Heart left ventricle (tissue), 16 donors: ENCODE data around the gene LRRC1. TPM values are rescaled to one million over a fixed set of nuclear protein-coding genes. Genes with fewer than 3 reads are reported as not detected.

Experiments
- ATAC-seq, 4 donors: fragments of 200-7000 bp; cut with Tn5 transposase; one replicate each; pipeline ENCODE4 v1.9.1; 2020 to 2022; ENCODE audit warnings: moderate library complexity in 4 of 4, mild to moderate bottlenecking in 3 of 4, moderate number of reproducible peaks in 1 of 4
- DNase-seq, 5 donors: peaks; one replicate each; pipeline ENCODE4 v3.0.0-alpha.2; 2020
- H3K27ac ChIP-seq, 12 donors: fragments of 200-600 bp; sonication (generic) in 4 of 12; one replicate each; pipeline versions ENCODE4 v1.5.0 to v1.8.0; 2016 to 2022; ENCODE audit warnings: mild to moderate bottlenecking in 2 of 12
- H3K27me3 ChIP-seq, 9 donors: fragments of 200-600 bp; sonication (generic) in 2 of 9; one replicate each; pipeline versions ENCODE4 v1.5.1 to v1.8.0; 2016 to 2022; ENCODE audit warnings: mild to moderate bottlenecking in 3 of 9
- H3K36me3 ChIP-seq, 9 donors: fragments of 200-600 bp; sonication (generic) in 2 of 9; one replicate each; pipeline versions ENCODE4 v1.5.0 to v1.8.0; 2018 to 2022; ENCODE audit warnings: mild to moderate bottlenecking in 2 of 9
- H3K4me1 ChIP-seq, 12 donors: fragments of 200-600 bp; sonication (generic) in 4 of 12; one replicate each; pipeline versions ENCODE4 v1.5.0 to v1.8.0; 2016 to 2022; ENCODE audit warnings: mild to moderate bottlenecking in 3 of 12
- H3K4me3 ChIP-seq, 12 donors: fragments of 200-600 bp; sonication (generic) in 4 of 12; one replicate each; pipeline versions ENCODE4 v1.5.0 to v1.8.0; 2017 to 2022; ENCODE audit warnings: mild to moderate bottlenecking in 9 of 12, moderate library complexity in 4 of 12
- H3K9me3 ChIP-seq, 12 donors: fragments of 200-600 bp; sonication (generic) in 4 of 12; one replicate each; pipeline versions ENCODE4 v1.5.0 to v1.8.0; 2016 to 2022; ENCODE audit warnings: mild to moderate bottlenecking in 1 of 12
- POLR2A ChIP-seq, 2 donors: fragments of 450-650 bp; IDR thresholded peaks; one replicate each; pipeline ENCODE4 v1.6.1; 2017; ENCODE audit warnings: antibody characterized with exemption in 2 of 2, mild to moderate bottlenecking in 2 of 2, moderate library complexity in 2 of 2
- WGBS, 4 donors: extraction: QIAGEN DNeasy Blood & Tissue Kit in 2 of 4; methylation state at CpG; one replicate each; pipeline versions ENCODE4 v1.1.5 to v1.1.7; 2013 to 2018; 5-methylcytosine and 5-hydroxymethylcytosine counted together
- intact Hi-C, 10 donors: fragments of 100-400 bp; cut with DNase I; formaldehyde crosslinking; loops; one replicate each; pipeline versions ENCODE4 v1.11.1 to v1.14.2; 2022
- polyA plus RNA-seq, 2 donors: library from polyadenylated mRNA; stranded (reverse); fragments of 200-250 nt; gene quantifications; one replicate each; pipeline ENCODE4 v1.2.3, GENCODE V29; 2013
- total RNA-seq, 9 donors: library from RNA; depleted of rRNA in 2 of 9; stranded (reverse); fragments of >200 nt in 2 of 9; fragmentation: NEBNext Ultra II Directional in 3 of 9; extraction: Animal tissue kit (Norgen Biotek cat#: 25700) in 3 of 9; gene quantifications; one replicate each; pipeline versions ENCODE4 v1.1.0 to v1.2.4, GENCODE V29; 2016 to 2023
- TF ChIP-seq, protein P1 (sequence below), 12 donors: fragments of 200-600 bp; sonication (generic) in 4 of 12; IDR thresholded peaks; one replicate each; pipeline versions ENCODE4 v1.5.0 to v1.8.0; 2018 to 2022; ENCODE audit warnings: antibody characterized with exemption in 12 of 12, mild to moderate bottlenecking in 5 of 12
- donor health status: ischemic (EF 13 %, LVEDD 7.1; RV severe dilation, severe dysfunction).
- donor health status: healthy with polysubstance abuse.
- donor health status: DM: no; HTN: yes; CAD: no.
- donor health status: DM: no; HTN: no; CAD: no.
- donor health status: ischemic (EF 25% LVEDD 6.9; RV normal size, moderate dysfunction).
- donor health status: ischemic (EF 25% LVEDD 5.7; RV mildly dilated, moderate dysfunction).
- donor health status: healthy.
- donor health status: DM: yes; HTN: yes; CAD: no.
- donor health status: ischemic (EF 35%, LVEDD 5.7; RV mildly dilated, moderate dysfunction).
- donor health status: nonischemic (EF 11% LVEDD 7.7; RV severe dilation, severe dysfunction).
- donor health status: DM: yes; HTN: yes; CAD: no.
- donor health status: PGD.
- donor health status: ischemic (EF 29% LVEDD 5.4; RV normal size, mild dysfunction).
- donor health status: nonischemic (EF 23%, LVEDD 6.1; RV moderate dilation, normal function).

The LRRC1 gene
- total and polyA plus RNA-seq, 11 donors: 1.2 to 11.2 (median 3.3) TPM

DNA sequence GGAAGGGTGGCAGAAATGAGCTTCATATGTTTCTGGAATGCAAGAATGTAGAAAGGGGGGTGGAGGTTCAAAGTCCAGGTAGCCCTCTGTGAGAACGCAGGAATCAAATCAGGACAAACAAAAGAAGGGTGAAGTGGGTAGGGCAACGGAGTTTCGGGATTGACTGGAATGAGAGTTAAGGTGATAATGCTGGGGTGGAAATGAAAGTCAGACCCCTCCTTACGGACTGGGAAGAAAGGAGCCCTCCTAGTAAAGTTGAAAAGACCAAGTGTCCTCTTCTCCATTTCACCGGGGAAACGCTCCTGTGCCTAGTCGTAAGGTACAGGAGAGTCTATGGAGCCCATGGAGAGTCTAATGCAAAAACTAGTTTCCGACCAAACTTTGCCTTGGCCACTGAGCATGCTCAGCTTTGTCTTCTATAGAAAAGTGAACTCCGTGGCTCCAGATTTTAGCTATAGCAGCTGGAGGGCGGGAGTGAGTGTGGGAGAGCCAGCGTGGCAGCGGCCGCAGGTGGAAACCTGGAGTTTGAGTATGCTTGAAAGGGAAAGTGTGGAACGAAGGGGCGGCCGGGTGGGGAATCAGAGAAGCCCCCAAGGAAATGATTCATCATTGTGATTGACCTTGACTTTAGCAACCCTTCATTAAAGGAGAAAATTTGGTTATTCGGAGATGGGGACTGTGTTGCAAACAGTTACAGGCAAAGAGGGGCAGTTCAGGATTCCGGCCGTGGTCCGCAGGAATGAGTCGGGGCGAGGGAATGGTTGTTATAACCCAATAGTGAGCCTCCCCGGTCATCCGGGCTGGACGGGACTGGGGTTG lies 1.3 kb upstream of the LRRC1 start:
- H3K27me3 ChIP-seq: peaks cover 0 to 3% (median 0%) of the 10 kb centered on the region in 9 donors
- peak overlapping the region in 8 of 12 donors; percentile 70 to 89 (median 81) for H3K27ac ChIP-seq
- WGBS, 4 donors: 1 to 2% (median 1%) methylated on average over 25 of the region's 25 CpGs

DNA sequence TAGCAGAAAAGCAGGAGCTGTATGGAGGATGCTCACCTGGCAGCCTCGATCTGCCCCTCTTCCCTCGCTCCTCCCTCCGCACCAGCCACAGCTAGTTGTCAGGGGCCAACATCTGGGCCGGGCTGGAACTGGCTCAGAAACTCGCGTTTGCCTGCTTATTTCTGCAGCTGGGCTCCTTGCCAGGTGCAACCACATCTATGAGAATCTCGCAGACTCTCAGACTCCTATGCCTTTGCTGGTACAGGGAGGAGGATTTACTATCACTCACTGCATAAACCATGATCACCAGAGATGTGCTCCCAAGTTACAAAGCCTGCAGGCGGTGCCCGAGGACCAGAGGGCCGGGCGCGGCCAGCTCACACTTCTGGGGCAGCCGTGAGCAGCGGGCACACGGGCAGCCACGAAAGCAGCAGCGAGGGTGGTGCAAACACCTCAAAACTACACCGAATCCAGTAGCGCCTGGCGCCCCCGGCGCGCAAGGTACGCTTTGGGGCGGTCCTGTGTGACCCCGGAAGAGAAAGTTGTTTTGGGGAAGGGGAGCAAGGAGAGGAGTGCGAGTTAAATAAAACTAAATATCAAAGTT lies 577 bp upstream of the LRRC1 start:
- intact Hi-C loops: loop anchor here (1.0 to 10.0 kb wide), 6 partner anchors 131 to 249 kb away; partner anchors contain the start of gene GCLC (in 1 of the 10)
- no peak for TF ChIP-seq POLR2A (IDR thresholded peaks at IDR 0.05)
- TF ChIP-seq, protein P1, sequence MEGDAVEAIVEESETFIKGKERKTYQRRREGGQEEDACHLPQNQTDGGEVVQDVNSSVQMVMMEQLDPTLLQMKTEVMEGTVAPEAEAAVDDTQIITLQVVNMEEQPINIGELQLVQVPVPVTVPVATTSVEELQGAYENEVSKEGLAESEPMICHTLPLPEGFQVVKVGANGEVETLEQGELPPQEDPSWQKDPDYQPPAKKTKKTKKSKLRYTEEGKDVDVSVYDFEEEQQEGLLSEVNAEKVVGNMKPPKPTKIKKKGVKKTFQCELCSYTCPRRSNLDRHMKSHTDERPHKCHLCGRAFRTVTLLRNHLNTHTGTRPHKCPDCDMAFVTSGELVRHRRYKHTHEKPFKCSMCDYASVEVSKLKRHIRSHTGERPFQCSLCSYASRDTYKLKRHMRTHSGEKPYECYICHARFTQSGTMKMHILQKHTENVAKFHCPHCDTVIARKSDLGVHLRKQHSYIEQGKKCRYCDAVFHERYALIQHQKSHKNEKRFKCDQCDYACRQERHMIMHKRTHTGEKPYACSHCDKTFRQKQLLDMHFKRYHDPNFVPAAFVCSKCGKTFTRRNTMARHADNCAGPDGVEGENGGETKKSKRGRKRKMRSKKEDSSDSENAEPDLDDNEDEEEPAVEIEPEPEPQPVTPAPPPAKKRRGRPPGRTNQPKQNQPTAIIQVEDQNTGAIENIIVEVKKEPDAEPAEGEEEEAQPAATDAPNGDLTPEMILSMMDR (IDR thresholded peaks at IDR 0.05): peak; percentile 15 to 62 (median 44)
- Histone ChIP-seq H3K4me3 (peak overlapping the region; percentile 65 to 96 (median 85)), H3K36me3 (no peaks in the 10 kb centered on the region), H3K4me1 (peaks cover 0 to 24% (median 11%) of the 10 kb centered on the region in 12 donors), H3K27me3 (peaks cover 0 to 3% (median 0%) of the 10 kb centered on the region in 9 donors), H3K27ac (peak overlapping the region; percentile 47 to 89 (median 78)), H3K9me3 (peaks cover 0 to 11% (median 0%) of the 10 kb centered on the region in 12 donors)
- WGBS, 4 donors: 0 to 1% (median 1%) methylated on average over 12 to 27 of the region's 27 CpGs
- peak; percentile 82 to 89 (median 86) for ATAC-seq
- DNase-seq: peak; percentile 52 to 83 (median 72)

More for the DNA sequence above, 1.3 kb upstream of the LRRC1 start:
- Histone ChIP-seq H3K4me3 (peak overlapping the region; percentile 65 to 96 (median 85)), H3K9me3 (peaks cover 0 to 18% (median 2%) of the 10 kb centered on the region in 12 donors), H3K4me1 (peaks cover 0 to 24% (median 11%) of the 10 kb centered on the region in 12 donors), H3K36me3 (no peaks in the 10 kb centered on the region)
- ATAC-seq (peak in 3 of 4 donors; percentile 18 to 49 (median 32)), DNase-seq (peak in 4 of 5 donors; percentile 28 to 40 (median 36))
- intact Hi-C loops: loop anchor here (1.0 to 10.0 kb wide), 6 partner anchors 131 to 249 kb away; partner anchors contain the start of gene GCLC (in 1 of the 10)
- TF ChIP-seq POLR2A (IDR thresholded peaks at IDR 0.05): no peak
- TF ChIP-seq, protein P1 (IDR thresholded peaks at IDR 0.05): peak in 1 of 12 donors; percentile 12

DNA sequence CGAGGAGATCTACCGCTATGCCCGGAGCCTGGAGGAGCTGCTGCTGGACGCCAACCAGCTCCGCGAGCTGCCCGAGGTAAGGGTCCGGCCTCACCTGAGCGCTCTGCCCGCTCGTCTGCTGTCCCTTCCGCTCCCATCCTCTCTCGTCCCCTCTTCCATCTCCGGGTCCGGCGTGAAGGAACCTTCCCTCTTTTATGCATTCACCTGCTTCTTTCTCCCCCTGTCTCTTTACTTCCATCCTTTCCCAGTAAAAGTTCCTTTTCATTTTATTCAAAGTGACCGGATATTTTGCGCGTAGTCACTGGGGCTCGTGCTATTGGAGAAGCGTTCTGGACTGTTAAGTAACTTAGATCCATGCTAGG lies 516 bp downstream of the LRRC1 start:
- 0 to 1% (median 1%) methylated on average over 21 of the region's 21 CpGs for WGBS, 4 donors
- Histone ChIP-seq H3K4me3 (peak overlapping the region; percentile 65 to 96 (median 85)), H3K9me3 (peaks cover 0 to under 1% (median 0%) of the 10 kb centered on the region in 12 donors), H3K36me3 (no peaks in the 10 kb centered on the region), H3K4me1 (peaks cover 0 to 24% (median 11%) of the 10 kb centered on the region in 12 donors), H3K27me3 (peaks cover 0 to 3% (median 0%) of the 10 kb centered on the region in 9 donors), H3K27ac (peak overlapping the region; percentile 16 to 89 (median 78))
- ATAC-seq (peak; percentile 1 to 48 (median 32)), DNase-seq (no peak)
- TF ChIP-seq, protein P1 (IDR thresholded peaks at IDR 0.05): no peak
- no peak for TF ChIP-seq POLR2A (IDR thresholded peaks at IDR 0.05)
- intact Hi-C loops: loop anchor here in 5 of 10 donors (2.0 to 10.0 kb wide), 5 partner anchors 42 to 251 kb away; partner anchors contain the start of gene GCLC (in 1 of the 5)
